Measurements from ENCODE around the gene TM9SF4. TPM values are rescaled to one million over a fixed set of nuclear protein-coding genes. Genes with fewer than 3 reads are reported as not detected.

The TM9SF4 gene
- polyA plus RNA-seq, 1 donor (not counting 4 experiments of a cell fraction or from before 2014, with no cell fraction given), result 49.4 TPM

DNA sequence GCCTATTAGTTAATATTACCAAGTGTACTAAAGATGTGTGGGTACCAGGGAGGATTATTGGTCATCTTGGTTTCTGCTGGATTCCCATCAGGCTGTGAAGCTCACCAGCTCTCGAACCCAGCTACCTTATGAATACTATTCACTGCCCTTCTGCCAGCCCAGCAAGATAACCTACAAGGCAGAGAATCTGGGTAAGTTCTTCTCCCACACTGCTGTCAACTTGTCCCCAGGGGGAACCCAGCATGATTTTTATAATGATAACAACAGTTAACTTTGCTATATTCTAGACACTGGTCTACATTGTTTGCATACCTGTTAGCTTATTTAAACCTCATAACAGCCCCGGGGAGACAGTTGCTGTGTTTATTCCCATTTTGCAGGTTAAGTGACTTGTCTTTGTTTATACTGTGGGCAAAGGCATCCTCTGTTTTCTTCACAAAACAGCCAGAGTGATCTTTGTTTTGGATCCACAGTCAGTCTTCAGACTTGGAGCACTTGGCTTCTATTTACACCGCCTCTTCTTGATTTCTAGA, 26.5 kb downstream of the TM9SF4 start:
- Histone ChIP-seq H3K9ac (ENCODE audit: control insufficient read depth, extremely low read depth, insufficient read depth, low read length) (no peak overlapping the region), H3K4me3 (ENCODE audit: control insufficient read depth in 2 of 3, extremely low read depth in 1 of 3, insufficient read depth in 2 of 3, low read depth in 1 of 3, low read length in 3 of 3) (no peak overlapping the region), H2AFZ (ENCODE audit: control insufficient read depth, low read length) (no peak overlapping the region), H3K79me2 (ENCODE audit: control insufficient read depth, insufficient read depth, low read length) (peaks cover 12% of the 10 kb centered on the region), H3K36me3 (ENCODE audit: control insufficient read depth in 2 of 2, extremely low read depth in 1 of 2, insufficient read depth in 2 of 2, low read length in 2 of 2) (peaks cover 19 to 33% of the 10 kb centered on the region in 2 experiments), H3K27ac (ENCODE audit: control insufficient read depth, insufficient read depth, low read length) (no peak overlapping the region), H3K27me3 (ENCODE audit: control insufficient read depth, extremely low read depth, insufficient read depth, low read length) (no peaks in the 10 kb centered on the region), H3K9me1 (ENCODE audit: control insufficient read depth, extremely low read depth, insufficient read depth, low read length) (no peaks in the 10 kb centered on the region), H3K4me2 (ENCODE audit: control insufficient read depth, extremely low read depth, insufficient read depth, low read depth, low read length) (no peak overlapping the region), H3K9me3 (ENCODE audit: control insufficient read depth, low read depth, low read length) (no peaks in the 10 kb centered on the region), H4K20me1 (ENCODE audit: control insufficient read depth, extremely low read depth, insufficient read depth, low read length) (no peaks in the 10 kb centered on the region), H3K4me1 (ENCODE audit: control insufficient read depth, extremely low read depth, insufficient read depth, low read length) (no peaks in the 10 kb centered on the region)
- dilution Hi-C loops (cut with MboI; ENCODE audit: extremely low pct_ligation_motif_present, low sequenced_read_pairs), result no loop called here
- TF ChIP-seq, protein P1, sequence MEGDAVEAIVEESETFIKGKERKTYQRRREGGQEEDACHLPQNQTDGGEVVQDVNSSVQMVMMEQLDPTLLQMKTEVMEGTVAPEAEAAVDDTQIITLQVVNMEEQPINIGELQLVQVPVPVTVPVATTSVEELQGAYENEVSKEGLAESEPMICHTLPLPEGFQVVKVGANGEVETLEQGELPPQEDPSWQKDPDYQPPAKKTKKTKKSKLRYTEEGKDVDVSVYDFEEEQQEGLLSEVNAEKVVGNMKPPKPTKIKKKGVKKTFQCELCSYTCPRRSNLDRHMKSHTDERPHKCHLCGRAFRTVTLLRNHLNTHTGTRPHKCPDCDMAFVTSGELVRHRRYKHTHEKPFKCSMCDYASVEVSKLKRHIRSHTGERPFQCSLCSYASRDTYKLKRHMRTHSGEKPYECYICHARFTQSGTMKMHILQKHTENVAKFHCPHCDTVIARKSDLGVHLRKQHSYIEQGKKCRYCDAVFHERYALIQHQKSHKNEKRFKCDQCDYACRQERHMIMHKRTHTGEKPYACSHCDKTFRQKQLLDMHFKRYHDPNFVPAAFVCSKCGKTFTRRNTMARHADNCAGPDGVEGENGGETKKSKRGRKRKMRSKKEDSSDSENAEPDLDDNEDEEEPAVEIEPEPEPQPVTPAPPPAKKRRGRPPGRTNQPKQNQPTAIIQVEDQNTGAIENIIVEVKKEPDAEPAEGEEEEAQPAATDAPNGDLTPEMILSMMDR (optimal IDR thresholded peaks at IDR 0.05 in 1 of 3, IDR thresholded peaks at IDR 0.05 in 1 of 3, conservative IDR thresholded peaks at IDR 0.05 in 1 of 3; ENCODE audit: extremely low read depth in 1 of 3, insufficient read depth in 2 of 3, low read length in 3 of 3), result no peak
- TF ChIP-seq EZH2 (IDR thresholded peaks at IDR 0.05; ENCODE audit: low read length), result no peak
- no peak for DNase-seq (ENCODE audit: low read depth, low spot score)
- no peak for FAIRE-seq

DNA sequence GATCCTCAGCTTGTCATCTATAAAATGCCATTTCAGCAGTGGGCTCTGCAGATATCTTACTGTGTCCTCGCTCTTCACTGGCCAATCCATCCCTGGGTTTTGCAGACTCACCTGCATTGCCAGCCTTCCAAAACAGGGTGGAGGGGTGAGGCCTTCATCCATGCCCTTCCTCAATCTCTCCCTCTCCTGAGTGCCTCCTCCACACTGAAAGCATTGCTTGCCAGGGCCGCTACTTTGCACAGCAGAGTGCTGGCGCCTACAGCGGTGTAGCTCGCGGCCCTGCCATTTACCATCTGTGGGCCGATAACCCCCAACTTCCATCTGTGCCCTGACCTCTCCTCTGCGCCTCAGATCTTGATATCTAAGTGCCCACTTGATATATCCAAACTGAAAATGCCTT, 29.4 kb downstream of the TM9SF4 start:
- no peaks in the 10 kb centered on the region for H3K9me3 ChIP-seq (ENCODE audit: control insufficient read depth, low read depth, low read length)
- DNase-seq (ENCODE audit: low read depth, low spot score) (no peak), FAIRE-seq (no peak)
- dilution Hi-C loops (cut with MboI; ENCODE audit: extremely low pct_ligation_motif_present, low sequenced_read_pairs), result no loop called here
- peaks cover 36 to 45% of the 10 kb centered on the region in 2 experiments for H3K36me3 ChIP-seq (ENCODE audit: control insufficient read depth in 2 of 2, extremely low read depth in 1 of 2, insufficient read depth in 2 of 2, low read length in 2 of 2)
- H3K4me2 ChIP-seq (ENCODE audit: control insufficient read depth, extremely low read depth, insufficient read depth, low read depth, low read length), result no peak overlapping the region
- no peaks in the 10 kb centered on the region for H3K27me3 ChIP-seq (ENCODE audit: control insufficient read depth, extremely low read depth, insufficient read depth, low read length)
- H3K9ac ChIP-seq (ENCODE audit: control insufficient read depth, extremely low read depth, insufficient read depth, low read length), result no peak overlapping the region
- no peak overlapping the region for H3K27ac ChIP-seq (ENCODE audit: control insufficient read depth, insufficient read depth, low read length)
- no peaks in the 10 kb centered on the region for H4K20me1 ChIP-seq (ENCODE audit: control insufficient read depth, extremely low read depth, insufficient read depth, low read length)
- H3K9me1 ChIP-seq (ENCODE audit: control insufficient read depth, extremely low read depth, insufficient read depth, low read length), result no peaks in the 10 kb centered on the region
- H2AFZ ChIP-seq (ENCODE audit: control insufficient read depth, low read length), result no peak overlapping the region
- TF ChIP-seq EZH2 (IDR thresholded peaks at IDR 0.05; ENCODE audit: low read length), result no peak
- TF ChIP-seq, protein P1 (optimal IDR thresholded peaks at IDR 0.05 in 1 of 3, IDR thresholded peaks at IDR 0.05 in 1 of 3, conservative IDR thresholded peaks at IDR 0.05 in 1 of 3; ENCODE audit: extremely low read depth in 1 of 3, insufficient read depth in 2 of 3, low read length in 3 of 3), result no peak
- no peaks in the 10 kb centered on the region for H3K4me1 ChIP-seq (ENCODE audit: control insufficient read depth, extremely low read depth, insufficient read depth, low read length)
- H3K4me3 ChIP-seq (ENCODE audit: control insufficient read depth in 2 of 3, extremely low read depth in 1 of 3, insufficient read depth in 2 of 3, low read depth in 1 of 3, low read length in 3 of 3), result no peak overlapping the region
- H3K79me2 ChIP-seq (ENCODE audit: control insufficient read depth, insufficient read depth, low read length), result no peaks in the 10 kb centered on the region

Data from keratinocyte (primary cell).